Uterus (tissue), 4 donors: Measurements from ENCODE around the gene CLEC4D. TPM values are rescaled to one million over a fixed set of nuclear protein-coding genes. Genes with fewer than 3 reads are reported as not detected.

Source experiments
- DNase-seq, 2 donors: peaks; one replicate each; pipeline ENCODE4 v3.0.0-alpha.2; 2019 to 2020
- H3K27ac ChIP-seq, 2 donors: fragments of 200-600 bp; sonication (generic); 1 replicate in 1 of 2; 2 replicates in 1 of 2; pipeline ENCODE4 v1.5.1; 2016 to 2018
- H3K27me3 ChIP-seq, 2 donors: fragments of 200-600 bp; sonication (generic); one replicate each; pipeline ENCODE4 v1.5.1; 2018 to 2019; ENCODE audit warnings: control low read depth in 1 of 2
- H3K36me3 ChIP-seq, 2 donors: fragments of 200-600 bp; sonication (generic); one replicate each; pipeline ENCODE4 v1.5.1; 2019; ENCODE audit warnings: control low read depth in 1 of 2
- H3K4me1 ChIP-seq, 2 donors: fragments of 200-600 bp; sonication (generic); one replicate each; pipeline ENCODE4 v1.5.1; 2018 to 2019; ENCODE audit warnings: control low read depth in 1 of 2
- H3K4me3 ChIP-seq, 2 donors: fragments of 200-600 bp; sonication (generic); 1 replicate in 1 of 2; 2 replicates in 1 of 2; pipeline ENCODE4 v1.5.1; 2018 to 2019; ENCODE audit warnings: mild to moderate bottlenecking in 1 of 2
- H3K9me3 ChIP-seq, 2 donors: fragments of 200-600 bp; sonication (generic); one replicate each; pipeline ENCODE4 v1.5.1; 2019; ENCODE audit warnings: control low read depth in 1 of 2
- POLR2A ChIP-seq, 2 donors: fragments of 450-650 bp; IDR thresholded peaks; one replicate each; pipeline ENCODE4 v1.6.1; 2016; ENCODE audit warnings: antibody characterized with exemption in 2 of 2, mild to moderate bottlenecking in 1 of 2, moderate library complexity in 1 of 2
- intact Hi-C: fragments of 100-400 bp; cut with DNase I; formaldehyde crosslinking; loops from one replicate; pipeline ENCODE4 v1.15.1; 2023; ENCODE audit warnings: low total_unique reads
- total RNA-seq, 4 donors: library from RNA; depleted of rRNA in 3 of 4; stranded (reverse); fragments of >200 nt in 3 of 4; gene quantifications; one replicate each; pipeline versions ENCODE4 v1.1.0 to v1.2.4, GENCODE V29; 2014 to 2023
- TF ChIP-seq, protein P1 (sequence below), 4 experiments: fragments of 200-600 bp in 2 of 4; fragments of 450-650 bp in 2 of 4; sonication (generic) in 2 of 4; IDR thresholded peaks; one replicate each; pipeline ENCODE4 v1.5.1; 2016 to 2019; ENCODE audit warnings: antibody characterized with exemption in 4 of 4, mild to moderate bottlenecking in 2 of 4, moderate library complexity in 1 of 4
- donor health status: DM: yes; HTN: yes; CAD: no.

CLEC4D gene
- total RNA-seq, 4 donors from 2014 or later = 0.30 TPM; not detected in 3

GRCh38 chr12:8499616-8500015 is 13.7 kb upstream of the CLEC4D start:
- Histone ChIP-seq H3K27ac (no peak overlapping the region), H3K4me1 (no peaks in the 10 kb centered on the region), H3K9me3 (no peaks in the 10 kb centered on the region), H3K4me3 (no peak overlapping the region), H3K36me3 (no peaks in the 10 kb centered on the region), H3K27me3 (peaks cover 0 to 2% of the 10 kb centered on the region in 2 donors)
- no peak for DNase-seq
- intact Hi-C loops = no loop called here
- no peak for TF ChIP-seq POLR2A (IDR thresholded peaks at IDR 0.05)
- TF ChIP-seq, protein P1, sequence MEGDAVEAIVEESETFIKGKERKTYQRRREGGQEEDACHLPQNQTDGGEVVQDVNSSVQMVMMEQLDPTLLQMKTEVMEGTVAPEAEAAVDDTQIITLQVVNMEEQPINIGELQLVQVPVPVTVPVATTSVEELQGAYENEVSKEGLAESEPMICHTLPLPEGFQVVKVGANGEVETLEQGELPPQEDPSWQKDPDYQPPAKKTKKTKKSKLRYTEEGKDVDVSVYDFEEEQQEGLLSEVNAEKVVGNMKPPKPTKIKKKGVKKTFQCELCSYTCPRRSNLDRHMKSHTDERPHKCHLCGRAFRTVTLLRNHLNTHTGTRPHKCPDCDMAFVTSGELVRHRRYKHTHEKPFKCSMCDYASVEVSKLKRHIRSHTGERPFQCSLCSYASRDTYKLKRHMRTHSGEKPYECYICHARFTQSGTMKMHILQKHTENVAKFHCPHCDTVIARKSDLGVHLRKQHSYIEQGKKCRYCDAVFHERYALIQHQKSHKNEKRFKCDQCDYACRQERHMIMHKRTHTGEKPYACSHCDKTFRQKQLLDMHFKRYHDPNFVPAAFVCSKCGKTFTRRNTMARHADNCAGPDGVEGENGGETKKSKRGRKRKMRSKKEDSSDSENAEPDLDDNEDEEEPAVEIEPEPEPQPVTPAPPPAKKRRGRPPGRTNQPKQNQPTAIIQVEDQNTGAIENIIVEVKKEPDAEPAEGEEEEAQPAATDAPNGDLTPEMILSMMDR (IDR thresholded peaks at IDR 0.05) = no peak

DNA sequence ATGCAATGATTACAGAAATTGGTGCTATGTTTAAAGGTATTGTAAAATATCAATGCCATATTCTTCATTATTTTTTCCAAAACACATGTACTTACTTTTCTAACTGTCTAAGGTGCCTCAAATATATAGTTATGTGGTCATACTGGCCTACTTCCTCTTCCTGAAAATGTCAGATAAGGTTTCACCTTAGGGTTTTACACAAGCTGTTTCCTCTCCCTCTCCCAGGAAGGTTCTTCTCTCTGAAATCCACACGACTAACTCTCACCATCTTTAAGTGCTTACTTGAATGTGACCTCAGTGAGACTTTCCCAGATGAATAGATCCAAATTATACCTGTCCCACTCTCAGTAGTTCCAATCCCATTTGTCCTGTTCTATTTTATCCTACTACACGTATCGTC is 11.6 kb upstream of the CLEC4D start:
- Histone ChIP-seq H3K36me3 (no peaks in the 10 kb centered on the region), H3K4me3 (no peak overlapping the region), H3K27me3 (peaks cover 0 to 2% of the 10 kb centered on the region in 2 donors), H3K4me1 (no peaks in the 10 kb centered on the region), H3K9me3 (no peaks in the 10 kb centered on the region), H3K27ac (no peak overlapping the region)
- TF ChIP-seq POLR2A (IDR thresholded peaks at IDR 0.05) = no peak
- TF ChIP-seq, protein P1 (IDR thresholded peaks at IDR 0.05) = no peak
- intact Hi-C loops = no loop called here
- DNase-seq = no peak

DNA sequence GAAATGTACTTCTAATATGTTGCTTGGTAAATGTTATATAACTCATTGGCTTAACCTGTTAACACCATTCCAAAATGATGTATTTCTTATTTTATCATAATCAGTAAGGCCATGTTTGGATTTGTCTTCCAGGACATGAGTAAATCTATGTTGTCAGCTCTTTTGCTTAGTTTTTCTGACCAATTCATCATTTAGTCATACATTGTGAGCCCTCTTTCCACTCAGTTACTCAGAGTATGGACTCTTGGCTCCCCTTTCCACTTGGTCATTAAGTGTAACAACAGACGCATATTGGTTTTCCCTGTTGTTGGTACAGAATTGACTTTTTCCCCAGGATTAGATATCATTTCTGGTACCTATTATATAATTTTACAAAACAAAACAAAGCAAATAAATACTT is 9.0 kb upstream of the CLEC4D start:
- TF ChIP-seq, protein P1 (IDR thresholded peaks at IDR 0.05) = no peak
- TF ChIP-seq POLR2A (IDR thresholded peaks at IDR 0.05) = no peak
- Histone ChIP-seq H3K36me3 (no peaks in the 10 kb centered on the region), H3K27ac (no peak overlapping the region), H3K4me3 (no peak overlapping the region), H3K4me1 (no peaks in the 10 kb centered on the region), H3K9me3 (no peaks in the 10 kb centered on the region), H3K27me3 (peaks cover 0 to 2% of the 10 kb centered on the region in 2 donors)
- intact Hi-C loops = no loop called here
- no peak for DNase-seq

DNA sequence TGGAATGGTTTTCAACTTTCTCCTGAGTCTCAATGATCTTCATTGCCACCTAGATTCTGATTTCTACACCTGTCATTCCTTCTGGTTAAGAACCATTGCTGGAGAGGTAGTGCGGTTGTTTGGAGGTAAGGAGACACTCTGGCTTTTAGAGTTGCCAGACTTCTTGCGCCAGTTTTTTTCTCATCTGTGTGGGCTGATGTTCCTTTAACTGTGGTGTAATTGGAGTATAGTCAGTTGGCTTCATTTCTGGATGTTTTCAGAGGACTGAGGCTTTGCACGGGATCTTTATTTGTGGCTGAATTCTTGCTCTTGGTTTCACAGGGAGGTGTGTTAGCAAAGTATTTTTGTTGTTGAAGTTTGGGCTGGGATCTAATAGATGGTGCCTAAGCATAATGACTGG is 5.7 kb upstream of the CLEC4D start:
- TF ChIP-seq, protein P1 (IDR thresholded peaks at IDR 0.05) = no peak
- TF ChIP-seq POLR2A (IDR thresholded peaks at IDR 0.05) = no peak
- Histone ChIP-seq H3K4me1 (no peaks in the 10 kb centered on the region), H3K36me3 (no peaks in the 10 kb centered on the region), H3K4me3 (no peak overlapping the region), H3K9me3 (no peaks in the 10 kb centered on the region), H3K27ac (no peak overlapping the region), H3K27me3 (no peaks in the 10 kb centered on the region)
- no peak for DNase-seq
- intact Hi-C loops = no loop called here

- intact Hi-C loops = no loop called here
- Histone ChIP-seq H3K27ac (no peak overlapping the region), H3K36me3 (no peaks in the 10 kb centered on the region), H3K4me3 (no peak overlapping the region), H3K4me1 (no peaks in the 10 kb centered on the region), H3K27me3 (no peaks in the 10 kb centered on the region), H3K9me3 (no peaks in the 10 kb centered on the region)
- TF ChIP-seq, protein P1 (IDR thresholded peaks at IDR 0.05) = no peak
- TF ChIP-seq POLR2A (IDR thresholded peaks at IDR 0.05) = no peak
- DNase-seq = no peak
Measured at GRCh38 chr12:8508223-8508622, 5.1 kb upstream of the CLEC4D start.
